Testis (tissue), 3 donors: ENCODE results near the gene SLMAP. TPM values are rescaled to one million over a fixed set of nuclear protein-coding genes. Genes with fewer than 3 reads are reported as not detected.

Experiments
- DNase-seq: peaks from one replicate; pipeline ENCODE4 v3.0.0-alpha.2; 2019
- H3K27ac ChIP-seq, 2 donors: fragments of 200-600 bp; sonication (generic); one replicate each; pipeline ENCODE4 v1.5.1; 2019
- H3K27me3 ChIP-seq: fragments of 200-600 bp; sonication (generic); one replicate; pipeline ENCODE4 v1.5.1; 2019
- H3K36me3 ChIP-seq: fragments of 200-600 bp; sonication (generic); one replicate; pipeline ENCODE4 v1.5.1; 2017; ENCODE audit warnings: low read depth; ENCODE audit errors: missing control alignments
- H3K4me1 ChIP-seq: fragments of 200-600 bp; sonication (generic); one replicate; pipeline ENCODE4 v1.5.1; 2019
- H3K4me3 ChIP-seq, 2 donors: fragments of 200-600 bp; sonication (generic); one replicate each; pipeline ENCODE4 v1.5.1; 2017 to 2019
- H3K9me3 ChIP-seq: fragments of 200-600 bp; sonication (generic); one replicate; pipeline ENCODE4 v1.5.1; 2017
- CTCF ChIP-seq, 3 experiments: fragments of 450-650 bp in 2 of 3; fragments of 200-600 bp in 1 of 3; sonication (generic) in 1 of 3; IDR thresholded peaks; one replicate each; pipeline ENCODE4 v1.5.1; 2016 to 2019; ENCODE audit warnings: antibody characterized with exemption in 3 of 3, mild to moderate bottlenecking in 2 of 3, moderate library complexity in 1 of 3
- POLR2A ChIP-seq: fragments of 450-650 bp; IDR thresholded peaks from one replicate; pipeline ENCODE4 v1.6.1; 2017; ENCODE audit warnings: antibody characterized with exemption, mild to moderate bottlenecking, moderate library complexity
- WGBS, 2 donors: methylation state at CpG; one replicate each; pipeline ENCODE4 v1.1.5; 2018; 5-methylcytosine and 5-hydroxymethylcytosine counted together
- intact Hi-C: fragments of 100-400 bp; cut with DNase I; formaldehyde crosslinking; loops from one replicate; pipeline ENCODE4 v1.15.1; 2023; ENCODE audit warnings: low total_unique reads
- polyA plus RNA-seq: library from polyadenylated mRNA; stranded (reverse); fragments of 350-450 nt; fragmentation: Illumina TruSeq; extraction: RNeasy Lipid Tissue Mini Kit (QIAGEN cat#74804); gene quantifications from one replicate; pipeline ENCODE4 v1.2.3, GENCODE V29; 2014; ENCODE audit warnings: low read depth, low replicate concordance; ENCODE audit not compliant: insufficient read depth
- total RNA-seq, 2 donors: library from RNA; depleted of rRNA; stranded (reverse); fragments of >200 nt; gene quantifications; one replicate each; pipeline ENCODE4 v1.2.3, GENCODE V29; 2016

Gene SLMAP
- total and polyA plus RNA-seq, 3 donors from 2014 or later: 58.8 to 126 (median 120) TPM

- no peaks in the 10 kb centered on the region for H3K4me1 ChIP-seq
- TF ChIP-seq POLR2A (no peak), CTCF (IDR thresholded peaks at IDR 0.05) (no peak)
- H3K36me3 ChIP-seq: no peaks in the 10 kb centered on the region
- intact Hi-C loops: no loop called here
- WGBS, 2 donors: 87 to 94% methylated on average over 3 of the region's 3 CpGs
- no peak overlapping the region for H3K27ac ChIP-seq
- no peak overlapping the region for H3K4me3 ChIP-seq
- H3K27me3 ChIP-seq: no peaks in the 10 kb centered on the region
- DNase-seq: no peak
- H3K9me3 ChIP-seq: no peaks in the 10 kb centered on the region
Measured at GRCh38 chr3:57935539-57935938, 179.4 kb downstream of the SLMAP start.

- 92 to 93% methylated on average over 3 of the region's 3 CpGs for WGBS, 2 donors
- Histone ChIP-seq H3K9me3 (no peaks in the 10 kb centered on the region), H3K27ac (no peak overlapping the region), H3K4me3 (no peak overlapping the region), H3K4me1 (no peaks in the 10 kb centered on the region), H3K36me3 (no peaks in the 10 kb centered on the region), H3K27me3 (no peaks in the 10 kb centered on the region)
- DNase-seq: no peak
- TF ChIP-seq POLR2A (no peak), CTCF (IDR thresholded peaks at IDR 0.05) (no peak)
- intact Hi-C loops: no loop called here
Measured at GRCh38 chr3:57937092-57937491, 181.0 kb downstream of the SLMAP start.

GRCh38 chr3:57939775-57940174 is 183.7 kb downstream of the SLMAP start:
- Histone ChIP-seq H3K27me3 (no peaks in the 10 kb centered on the region), H3K27ac (no peak overlapping the region), H3K36me3 (no peaks in the 10 kb centered on the region), H3K4me1 (peaks cover 17% of the 10 kb centered on the region), H3K4me3 (no peak overlapping the region), H3K9me3 (no peaks in the 10 kb centered on the region)
- no peak for DNase-seq
- 78 to 87% methylated on average over 4 of the region's 4 CpGs for WGBS, 2 donors
- TF ChIP-seq POLR2A (no peak), CTCF (IDR thresholded peaks at IDR 0.05) (no peak)
- intact Hi-C loops: no loop called here

- TF ChIP-seq POLR2A (no peak), CTCF (IDR thresholded peaks at IDR 0.05) (no peak)
- no peak for DNase-seq
- no peaks in the 10 kb centered on the region for H3K27me3 ChIP-seq
- H3K27ac ChIP-seq: no peak overlapping the region
- H3K4me3 ChIP-seq: no peak overlapping the region
- no peaks in the 10 kb centered on the region for H3K9me3 ChIP-seq
- no peaks in the 10 kb centered on the region for H3K36me3 ChIP-seq
- H3K4me1 ChIP-seq: peaks cover 19% of the 10 kb centered on the region
- intact Hi-C loops: no loop called here
Measured at GRCh38 chr3:57942388-57942787, 186.3 kb downstream of the SLMAP start.

- DNase-seq: peak; percentile 71
- peaks cover 19% of the 10 kb centered on the region for H3K4me1 ChIP-seq
- H3K27ac ChIP-seq: no peak overlapping the region
- no peaks in the 10 kb centered on the region for H3K9me3 ChIP-seq
- H3K27me3 ChIP-seq: no peaks in the 10 kb centered on the region
- 63 to 71% methylated on average over 4 of the region's 4 CpGs for WGBS, 2 donors
- H3K36me3 ChIP-seq: no peaks in the 10 kb centered on the region
- no peak for TF ChIP-seq CTCF (IDR thresholded peaks at IDR 0.05)
- TF ChIP-seq POLR2A: no peak
- no peak overlapping the region for H3K4me3 ChIP-seq
- intact Hi-C loops: no loop called here
Measured at GRCh38 chr3:57942872-57943283, 186.8 kb downstream of the SLMAP start.
